Endothelial cell of umbilical vein (primary cell): ENCODE results near the gene APC2. TPM values are rescaled to one million over a fixed set of nuclear protein-coding genes. Genes with fewer than 3 reads are reported as not detected.

Experiments used
- BruUV-seq: library from RNA; stranded (reverse); fragments of 400-500 nt; replicated peaks from 2 replicates; lab custom pipeline; 2021; lab: Mats Ljungman, UMichigan
- CTCF ChIA-PET: fragments of 300-600, 350-600 bp; sonication (Branson Sonifier 250); formaldehyde crosslinking; loops from one replicate; lab custom pipeline; 2021; ENCODE audit warnings: antibody characterized with exemption, inconsistent platforms; lab: Charles Lee
- POLR2A ChIA-PET: fragments of 300-600, 350-600 bp; sonication (Branson Sonifier 250); formaldehyde crosslinking; loops from one replicate; lab custom pipeline; 2021; ENCODE audit warnings: antibody characterized with exemption, inconsistent platforms; lab: Charles Lee
- DNase-seq: peaks from one replicate; pipeline ENCODE4 v3.0.0-alpha.2; 2011; ENCODE audit warnings: low read depth, low spot score
- FAIRE-seq: peaks from 2 replicates; lab custom pipeline; 2011; peaks lifted over from hg19 to GRCh38; lab: Jason Lieb, UNC
- H2AFZ ChIP-seq: 2 replicates; pipeline ENCODE4 v1.6.0; 2012; ENCODE audit warnings: low read depth, low read length, control low read depth, inconsistent platforms
- H3K27ac ChIP-seq: 2 replicates; pipeline ENCODE4 v1.5.1; 2011; ENCODE audit warnings: low read depth, mild to moderate bottlenecking, control low read depth, low read length, moderate library complexity; ENCODE audit not compliant: insufficient read depth
- H3K27me3 ChIP-seq, 2 experiments: 2 replicates each; pipeline versions ENCODE4 v1.6.0 to v1.6.1; 2011; ENCODE audit warnings: low read length in 2 of 2, mixed read lengths in 1 of 2; ENCODE audit not compliant: control insufficient read depth in 2 of 2, insufficient read depth in 2 of 2
- H3K36me3 ChIP-seq, 2 experiments: 2 replicates in 1 of 2; 3 replicates in 1 of 2; pipeline ENCODE4 v1.5.1; 2011; ENCODE audit warnings: low read length in 2 of 2, mild to moderate bottlenecking in 1 of 2, moderate library complexity in 1 of 2; ENCODE audit not compliant: control insufficient read depth in 2 of 2, insufficient read depth in 2 of 2; ENCODE audit errors: extremely low read depth in 1 of 2
- H3K4me1 ChIP-seq: 3 replicates; pipeline ENCODE4 v1.5.1; 2011; ENCODE audit warnings: mild to moderate bottlenecking, low read length; ENCODE audit not compliant: control insufficient read depth, insufficient read depth; ENCODE audit errors: extremely low read depth
- H3K4me2 ChIP-seq: 2 replicates; pipeline ENCODE4 v1.6.1; 2011; ENCODE audit warnings: low read length, control low read depth, mixed read lengths; ENCODE audit not compliant: insufficient read depth
- H3K4me3 ChIP-seq, 3 experiments: fragments of 200-600 bp in 1 of 3; sonication (generic), shearing (Covaris generic) in 1 of 3; replicated peaks in 1 of 3; 2 replicates each; pipeline ENCODE4 v1.5.1; 2011 to 2016; ENCODE audit warnings: control low read depth in 3 of 3, low read length in 3 of 3, mild to moderate bottlenecking in 2 of 3, inconsistent platforms in 1 of 3, low read depth in 1 of 3, moderate library complexity in 1 of 3; ENCODE audit not compliant: insufficient read depth in 1 of 3
- H3K79me2 ChIP-seq: 2 replicates; pipeline ENCODE4 v1.6.0; 2012; ENCODE audit warnings: low read length, inconsistent platforms; ENCODE audit not compliant: control insufficient read depth, insufficient read depth
- H3K9ac ChIP-seq: replicated peaks from 2 replicates; pipeline ENCODE3; 2011; ENCODE audit warnings: low read length, control low read depth; ENCODE audit not compliant: insufficient read depth; ENCODE audit errors: extremely low read depth
- H3K9me1 ChIP-seq: replicated peaks from 3 replicates; pipeline ENCODE4 v1.6.0; 2011; ENCODE audit warnings: mild to moderate bottlenecking, low read length; ENCODE audit not compliant: control insufficient read depth, insufficient read depth; ENCODE audit errors: extremely low read depth
- H3K9me3 ChIP-seq: replicated peaks from 2 replicates; pipeline ENCODE4 v1.5.1; 2012; ENCODE audit warnings: low read length, inconsistent platforms; ENCODE audit not compliant: control insufficient read depth, insufficient read depth
- H4K20me1 ChIP-seq: replicated peaks from 2 replicates; pipeline ENCODE3; 2011; ENCODE audit warnings: mild to moderate bottlenecking, low read length; ENCODE audit not compliant: control insufficient read depth, insufficient read depth; ENCODE audit errors: extremely low read depth
- EZH2 ChIP-seq: IDR thresholded peaks from 2 replicates; pipeline ENCODE4 v1.6.1; 2012; ENCODE audit warnings: borderline replicate concordance, low read depth, mild to moderate bottlenecking, moderate library complexity, low read length, inconsistent platforms; ENCODE audit not compliant: severe bottlenecking
- FOS ChIP-seq: IDR thresholded peaks from 2 replicates; pipeline ENCODE4 v1.6.1; 2011; ENCODE audit warnings: mild to moderate bottlenecking, low read length, moderate library complexity, borderline replicate concordance; ENCODE audit not compliant: insufficient read depth
- GATA2 ChIP-seq: IDR thresholded peaks from 2 replicates; pipeline ENCODE4 v1.7.0; 2011; ENCODE audit warnings: low read depth, mild to moderate bottlenecking, moderate library complexity, mixed read lengths, low read length; ENCODE audit not compliant: insufficient read length, insufficient read depth
- JUN ChIP-seq: IDR thresholded peaks from 2 replicates; pipeline ENCODE4 v1.6.1; 2011; ENCODE audit warnings: borderline replicate concordance, low read depth; ENCODE audit not compliant: insufficient read length, insufficient read depth
- MAX ChIP-seq: IDR thresholded peaks from 2 replicates; pipeline ENCODE4 v1.6.1; 2011; ENCODE audit not compliant: insufficient read depth, insufficient read length
- MYC ChIP-seq: IDR thresholded peaks from one replicate; pipeline ENCODE4 v1.6.1; 2011; ENCODE audit warnings: mild to moderate bottlenecking, low read depth, low read length
- POLR2A ChIP-seq: IDR thresholded peaks from 2 replicates; pipeline ENCODE4 v1.6.1; 2012; ENCODE audit warnings: low read depth, mild to moderate bottlenecking, control low read depth, low read length
- POLR2AphosphoS5 ChIP-seq: IDR thresholded peaks from 2 replicates; pipeline ENCODE4 v1.6.1; 2012; ENCODE audit warnings: low read depth, mild to moderate bottlenecking, control low read depth, low read length, moderate library complexity; ENCODE audit not compliant: insufficient read depth
- dilution Hi-C: fragments of 300-500 bp; cut with MboI; formaldehyde crosslinking; loops from one replicate; pipeline ENCODE4 v1.15.0; 2019; ENCODE audit warnings: low sequenced_read_pairs; ENCODE audit not compliant: extremely low pct_ligation_motif_present
- intact Hi-C: fragments of 100-400 bp; cut with micrococcal nuclease; formaldehyde crosslinking; loops from one replicate; pipeline ENCODE4 v1.10.0; 2022
- polyA plus RNA-seq, 4 experiments: library from polyadenylated mRNA; depleted of rRNA in 3 of 4; stranded (reverse) in 3 of 4; unstranded in 1 of 4; fragments of >200 nt; gene quantifications; 2 replicates each; pipeline versions ENCODE4 v1.2.1 to v1.2.3, GENCODE V29; 2011 to 2012; ENCODE audit warnings: missing spikeins in 1 of 4
- total RNA-seq: library from RNA; stranded (reverse); gene quantifications from 2 replicates; pipeline ENCODE4 v1.2.3, GENCODE V29; 2021
- TF ChIP-seq, protein P1 (sequence below), 2 donors: IDR thresholded peaks; 1 replicate in 1 of 2; 2 replicates in 1 of 2; pipeline ENCODE4 v1.5.1; 2011; ENCODE audit warnings: low read length in 2 of 2, mild to moderate bottlenecking in 2 of 2, moderate library complexity in 2 of 2, control low read depth in 1 of 2, inconsistent platforms in 1 of 2, low read depth in 1 of 2; ENCODE audit not compliant: insufficient read depth in 1 of 2; ENCODE audit errors: extremely low read depth in 1 of 2

The APC2 gene
- total and polyA plus RNA-seq, 2 donors (not counting 3 experiments of a cell fraction or from before 2014, with no cell fraction given): 0.01 to 0.04 TPM

GRCh38 chr19:1521636-1522035 lies 71.7 kb downstream of the APC2 start:
- Histone ChIP-seq H3K79me2 (no peaks in the 10 kb centered on the region), H3K9me3 (no peaks in the 10 kb centered on the region), H3K27ac (no peak overlapping the region), H3K9me1 (no peaks in the 10 kb centered on the region), H4K20me1 (no peaks in the 10 kb centered on the region), H3K36me3 (no peaks in the 10 kb centered on the region), H3K4me2 (no peak overlapping the region), H3K4me1 (no peaks in the 10 kb centered on the region), H3K4me3 (no peak overlapping the region), H3K27me3 (peaks cover 9 to 12% of the 10 kb centered on the region in 2 experiments), H2AFZ (no peak overlapping the region), H3K9ac (no peak overlapping the region)
- ChIA-PET POLR2A (no interaction called here), CTCF (interaction anchor here (0.8 to 1.4 kb wide), 3 partner anchors 12 to 24 kb away, joined by 3 to 4 read pairs (median 3); no protein-coding TSS in a partner anchor)
- BruUV-seq: no TSS peak
- dilution Hi-C loops (no loop called here), intact Hi-C loops (no loop called here)
- DNase-seq (no peak), FAIRE-seq (no peak)
- TF ChIP-seq JUN (no peak), POLR2AphosphoS5 (no peak), FOS (no peak), EZH2 (no peak), POLR2A (no peak), MYC (no peak), MAX (no peak), GATA2 (no peak)
- TF ChIP-seq, protein P1, sequence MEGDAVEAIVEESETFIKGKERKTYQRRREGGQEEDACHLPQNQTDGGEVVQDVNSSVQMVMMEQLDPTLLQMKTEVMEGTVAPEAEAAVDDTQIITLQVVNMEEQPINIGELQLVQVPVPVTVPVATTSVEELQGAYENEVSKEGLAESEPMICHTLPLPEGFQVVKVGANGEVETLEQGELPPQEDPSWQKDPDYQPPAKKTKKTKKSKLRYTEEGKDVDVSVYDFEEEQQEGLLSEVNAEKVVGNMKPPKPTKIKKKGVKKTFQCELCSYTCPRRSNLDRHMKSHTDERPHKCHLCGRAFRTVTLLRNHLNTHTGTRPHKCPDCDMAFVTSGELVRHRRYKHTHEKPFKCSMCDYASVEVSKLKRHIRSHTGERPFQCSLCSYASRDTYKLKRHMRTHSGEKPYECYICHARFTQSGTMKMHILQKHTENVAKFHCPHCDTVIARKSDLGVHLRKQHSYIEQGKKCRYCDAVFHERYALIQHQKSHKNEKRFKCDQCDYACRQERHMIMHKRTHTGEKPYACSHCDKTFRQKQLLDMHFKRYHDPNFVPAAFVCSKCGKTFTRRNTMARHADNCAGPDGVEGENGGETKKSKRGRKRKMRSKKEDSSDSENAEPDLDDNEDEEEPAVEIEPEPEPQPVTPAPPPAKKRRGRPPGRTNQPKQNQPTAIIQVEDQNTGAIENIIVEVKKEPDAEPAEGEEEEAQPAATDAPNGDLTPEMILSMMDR (IDR thresholded peaks at IDR 0.05; ENCODE audit: extremely low read depth in 1 of 2, insufficient read depth in 1 of 2, low read depth in 1 of 2, low read length in 2 of 2): no peak
